ENCODE data around the gene NOL7. TPM values are rescaled to one million over a fixed set of nuclear protein-coding genes. Genes with fewer than 3 reads are reported as not detected.

Gene NOL7
- total and polyA plus RNA-seq, 2 donors (not counting 3 experiments of a cell fraction or from before 2014, with no cell fraction given): 36.3 to 80.0 TPM

DNA sequence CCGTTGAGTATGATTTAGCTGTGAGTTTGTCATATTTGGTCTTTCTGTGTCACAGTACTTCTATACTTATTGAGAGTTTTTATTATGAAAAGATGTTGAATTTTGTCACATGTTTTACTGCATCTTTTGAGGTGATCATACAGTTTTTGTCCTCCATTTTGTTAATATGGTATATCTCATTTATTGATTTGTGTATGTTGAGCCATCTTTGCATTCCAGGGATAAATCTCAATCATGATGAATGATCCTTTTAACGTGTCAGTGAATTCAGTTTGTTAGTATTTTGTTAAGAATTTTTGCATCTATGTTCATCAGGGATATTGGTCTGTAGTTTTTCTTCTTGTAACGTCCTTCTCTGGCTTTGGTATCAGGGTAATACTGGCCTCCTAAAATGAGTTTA, 37.2 kb upstream of the NOL7 start:
- no TSS peak for BruUV-seq (replicated peaks)
- no peaks in the 10 kb centered on the region for H3K9me3 ChIP-seq (replicated peaks; ENCODE audit: control insufficient read depth, insufficient read depth, low read length)
- peaks cover 8% of the 10 kb centered on the region for H3K4me1 ChIP-seq (ENCODE audit: control insufficient read depth, extremely low read depth, insufficient read depth, low read length)
- H3K27me3 ChIP-seq (ENCODE audit: control insufficient read depth in 2 of 2, insufficient read depth in 2 of 2, low read length in 2 of 2): no peaks in the 10 kb centered on the region
- no peak overlapping the region for H3K27ac ChIP-seq (ENCODE audit: insufficient read depth, low read depth, low read length)
- H3K9me1 ChIP-seq (replicated peaks; ENCODE audit: control insufficient read depth, extremely low read depth, insufficient read depth, low read length): no peaks in the 10 kb centered on the region
- FAIRE-seq (no peak), DNase-seq (ENCODE audit: low read depth, low spot score) (no peak)
- H3K4me3 ChIP-seq (replicated peaks in 1 of 3; ENCODE audit: insufficient read depth in 1 of 3, low read depth in 1 of 3, low read length in 3 of 3): no peak overlapping the region
- intact Hi-C loops (cut with micrococcal nuclease) (loop anchor here (10.0 kb wide), 1 partner anchor 217 kb away; no protein-coding TSS in a partner anchor), dilution Hi-C loops (cut with MboI; ENCODE audit: extremely low pct_ligation_motif_present, low sequenced_read_pairs) (no loop called here)
- H4K20me1 ChIP-seq (replicated peaks; ENCODE audit: control insufficient read depth, extremely low read depth, insufficient read depth, low read length): no peaks in the 10 kb centered on the region
- TF ChIP-seq MYC (IDR thresholded peaks at IDR 0.05; ENCODE audit: low read depth, low read length) (no peak), EZH2 (IDR thresholded peaks at IDR 0.05; ENCODE audit: borderline replicate concordance, low read depth, low read length, severe bottlenecking) (no peak), FOS (IDR thresholded peaks at IDR 0.05; ENCODE audit: borderline replicate concordance, insufficient read depth, low read length) (no peak), GATA2 (IDR thresholded peaks at IDR 0.05; ENCODE audit: insufficient read depth, insufficient read length, low read depth, low read length) (no peak), JUN (IDR thresholded peaks at IDR 0.05; ENCODE audit: borderline replicate concordance, insufficient read depth, insufficient read length, low read depth) (no peak), POLR2A (IDR thresholded peaks at IDR 0.05; ENCODE audit: low read depth, low read length) (no peak), POLR2AphosphoS5 (IDR thresholded peaks at IDR 0.05; ENCODE audit: insufficient read depth, low read depth, low read length) (no peak)
- TF ChIP-seq, protein P1, sequence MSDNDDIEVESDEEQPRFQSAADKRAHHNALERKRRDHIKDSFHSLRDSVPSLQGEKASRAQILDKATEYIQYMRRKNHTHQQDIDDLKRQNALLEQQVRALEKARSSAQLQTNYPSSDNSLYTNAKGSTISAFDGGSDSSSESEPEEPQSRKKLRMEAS (IDR thresholded peaks at IDR 0.05; ENCODE audit: insufficient read depth, insufficient read length): no peak
- TF ChIP-seq, protein P2, sequence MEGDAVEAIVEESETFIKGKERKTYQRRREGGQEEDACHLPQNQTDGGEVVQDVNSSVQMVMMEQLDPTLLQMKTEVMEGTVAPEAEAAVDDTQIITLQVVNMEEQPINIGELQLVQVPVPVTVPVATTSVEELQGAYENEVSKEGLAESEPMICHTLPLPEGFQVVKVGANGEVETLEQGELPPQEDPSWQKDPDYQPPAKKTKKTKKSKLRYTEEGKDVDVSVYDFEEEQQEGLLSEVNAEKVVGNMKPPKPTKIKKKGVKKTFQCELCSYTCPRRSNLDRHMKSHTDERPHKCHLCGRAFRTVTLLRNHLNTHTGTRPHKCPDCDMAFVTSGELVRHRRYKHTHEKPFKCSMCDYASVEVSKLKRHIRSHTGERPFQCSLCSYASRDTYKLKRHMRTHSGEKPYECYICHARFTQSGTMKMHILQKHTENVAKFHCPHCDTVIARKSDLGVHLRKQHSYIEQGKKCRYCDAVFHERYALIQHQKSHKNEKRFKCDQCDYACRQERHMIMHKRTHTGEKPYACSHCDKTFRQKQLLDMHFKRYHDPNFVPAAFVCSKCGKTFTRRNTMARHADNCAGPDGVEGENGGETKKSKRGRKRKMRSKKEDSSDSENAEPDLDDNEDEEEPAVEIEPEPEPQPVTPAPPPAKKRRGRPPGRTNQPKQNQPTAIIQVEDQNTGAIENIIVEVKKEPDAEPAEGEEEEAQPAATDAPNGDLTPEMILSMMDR (IDR thresholded peaks at IDR 0.05; ENCODE audit: extremely low read depth in 1 of 2, insufficient read depth in 1 of 2, low read depth in 1 of 2, low read length in 2 of 2): no peak
- ChIA-PET CTCF (no interaction called here), POLR2A (no interaction called here)
- H2AFZ ChIP-seq (ENCODE audit: low read depth, low read length): no peak overlapping the region
- no peak overlapping the region for H3K9ac ChIP-seq (replicated peaks; ENCODE audit: extremely low read depth, insufficient read depth, low read length)
- no peak overlapping the region for H3K4me2 ChIP-seq (ENCODE audit: insufficient read depth, low read length)
- no peaks in the 10 kb centered on the region for H3K36me3 ChIP-seq (ENCODE audit: control insufficient read depth in 2 of 2, extremely low read depth in 1 of 2, insufficient read depth in 2 of 2, low read length in 2 of 2)
- no peaks in the 10 kb centered on the region for H3K79me2 ChIP-seq (ENCODE audit: control insufficient read depth, insufficient read depth, low read length)
